ENCODE data around the gene DZANK1. TPM values are rescaled to one million over a fixed set of nuclear protein-coding genes. Genes with fewer than 3 reads are reported as not detected.

DZANK1 gene
- total and polyA plus RNA-seq, 7 experiments from 2014 or later = 0.34 to 3.5 (median 2.2) TPM

DNA sequence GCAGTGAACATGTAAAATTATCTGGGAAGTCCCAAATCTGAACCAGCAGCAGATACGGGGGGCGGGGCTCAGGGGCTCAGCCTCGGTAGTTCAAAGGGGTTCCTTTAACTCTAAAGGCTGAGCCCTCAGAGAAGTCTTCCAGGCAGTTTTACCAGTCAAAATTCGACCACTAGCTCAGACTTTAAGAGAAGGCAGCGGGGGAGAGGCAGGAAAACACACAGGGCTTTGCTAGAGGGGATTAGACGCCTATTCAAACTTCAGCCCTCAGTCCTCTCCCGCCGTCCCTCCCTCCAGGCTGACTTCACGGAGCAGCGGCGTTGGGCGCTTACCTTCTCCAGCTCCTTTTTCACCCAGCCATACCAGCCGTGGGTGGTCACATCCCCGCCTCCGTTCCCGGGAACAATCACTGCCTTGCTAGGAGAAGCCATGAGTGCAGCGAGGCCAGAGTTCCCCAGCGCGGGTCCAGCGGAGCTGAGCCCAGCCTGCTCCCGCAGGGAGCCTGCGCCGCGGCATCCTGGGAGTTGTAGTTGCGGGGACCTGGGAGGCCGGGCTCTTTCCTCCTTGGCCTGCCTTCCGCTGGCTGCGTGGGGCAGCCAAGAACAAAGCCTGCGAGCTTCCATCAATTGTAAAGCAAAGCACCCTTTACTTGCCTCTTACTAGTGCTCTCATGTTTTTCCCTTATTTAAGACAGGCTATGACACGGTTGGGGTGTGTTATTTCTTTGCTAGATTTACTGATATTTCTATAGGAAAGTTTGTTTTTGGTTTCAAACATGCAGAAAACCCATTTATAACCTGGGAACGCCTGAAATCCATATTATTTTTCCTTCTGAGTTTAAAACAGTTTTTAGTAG is 30.1 kb upstream of the DZANK1 start, which contains the start of gene RBBP9:
Gene RBBP9, minus strand, starts transcription at position 486 of the 853 bp plus-strand sequence. Its CDS starts 58 bp downstream, at position 428.
- H3K9me3 Mint-ChIP-seq = no peaks in the 10 kb centered on the region
- H3K27me3 ChIP-seq (ENCODE audit: control insufficient read depth in 2 of 2, insufficient read depth in 2 of 2, low read length in 2 of 2) = no peaks in the 10 kb centered on the region
- CTCF ChIA-PET = interaction anchor here (0.6 to 3.4 kb wide), 3 partner anchors 10 to 30 kb away, joined by 3 to 22 read pairs (median 9); partner anchors contain the start of genes DZANK1, POLR3F and SEC23B

DNA sequence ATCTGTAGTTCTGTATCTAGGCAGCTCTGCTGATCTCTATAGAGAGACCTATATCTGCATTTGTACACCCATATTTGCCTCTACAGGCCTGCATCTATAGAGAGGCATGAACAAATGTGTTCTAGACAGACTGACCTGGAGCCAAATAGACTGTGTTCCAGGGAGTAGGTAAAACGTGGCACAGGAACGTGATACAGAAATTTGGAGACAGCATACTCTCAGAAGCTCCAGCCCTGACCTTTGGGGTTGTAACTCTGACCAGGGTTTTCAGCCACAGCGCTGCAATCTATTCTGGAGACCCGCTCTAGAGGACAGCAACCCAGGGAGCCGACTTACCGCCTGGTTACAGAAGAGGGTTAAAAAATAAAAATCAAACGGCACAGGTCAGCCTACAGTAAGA is 29.2 kb upstream of the DZANK1 start:
- no peak overlapping the region for H3K4me3 ChIP-seq (ENCODE audit: low read length)
- H3K4me1 ChIP-seq (ENCODE audit: control insufficient read depth in 2 of 2, insufficient read depth in 2 of 2, low read length in 2 of 2) = peaks cover 5 to 7% of the 10 kb centered on the region in 2 donors
- peak overlapping the region; percentile 91 for H3K27ac ChIP-seq (ENCODE audit: low read depth, low read length)
- DNase-seq (no peak), ATAC-seq (no peak)
- H3K9me3 Mint-ChIP-seq = no peaks in the 10 kb centered on the region
- H3K36me3 ChIP-seq (ENCODE audit: control insufficient read depth in 2 of 3, insufficient read depth in 3 of 3, low read length in 3 of 3) = peaks cover 0 to 4% (median 0%) of the 10 kb centered on the region in 3 experiments
- no peaks in the 10 kb centered on the region for H3K27me3 Mint-ChIP-seq
- ChIA-PET POLR2A (interaction anchor here (0.9 to 4.3 kb wide), 4 partner anchors 12 to 359 kb away, joined by 3 to 110 read pairs (median 6); partner anchors contain the start of gene SEC23B), CTCF (interaction anchor here (3.4 kb wide), 1 partner anchor 11 kb away, joined by 22 read pairs; the partner anchor contains the start of gene SEC23B)
- peak overlapping the region; percentile 92 to 99 (median 96) for H3K4me3 Mint-ChIP-seq
- peak overlapping the region in 5 of 9 donors; percentile 82 to 96 (median 94) for H3K27ac Mint-ChIP-seq
- H3K4me1 Mint-ChIP-seq = peaks cover 10 to 25% (median 20%) of the 10 kb centered on the region in 7 donors
- H3K9me3 ChIP-seq (ENCODE audit: control insufficient read depth in 2 of 3, low read length in 3 of 3) = no peaks in the 10 kb centered on the region
- no peaks in the 10 kb centered on the region for H3K27me3 ChIP-seq (ENCODE audit: control insufficient read depth in 2 of 2, insufficient read depth in 2 of 2, low read length in 2 of 2)
- intact Hi-C loops (cut with micrococcal nuclease) = loop anchor here (2.0 kb wide), 2 partner anchors 71 to 207 kb away; partner anchors contain the start of genes ZNF133 (in 2 of the 2) and SMIM26 (in 1 of the 2)
- peaks cover 6 to 14% (median 10%) of the 10 kb centered on the region in 5 donors for H3K36me3 Mint-ChIP-seq

More for the DNA sequence above, 30.1 kb upstream of the DZANK1 start, which contains the start of gene RBBP9:
- Mint-ChIP-seq H3K36me3 (peaks cover 6 to 11% (median 7%) of the 10 kb centered on the region in 5 donors), H3K27ac (peak within 1 kb of the TSS; percentile 62 to 96 (median 94)), H3K27me3 (peaks cover 0 to 3% (median 3%) of the 10 kb centered on the region in 5 donors), H3K4me1 (peaks cover 10 to 25% (median 22%) of the 10 kb centered on the region in 7 donors), H3K4me3 (peak within 1 kb of the TSS; percentile 92 to 99 (median 96))
- intact Hi-C loops (cut with micrococcal nuclease) = loop anchor here (1.0 to 2.0 kb wide), 4 partner anchors 10 to 208 kb away; partner anchors contain the start of genes DZANK1 (in 2 of the 2), POLR3F (in 2 of the 2), SEC23B (in 2 of the 2) and ZNF133 (in 2 of the 2)
- peak within 1 kb of the TSS; percentile 98 for H3K4me3 ChIP-seq (ENCODE audit: low read length)
- no peaks in the 10 kb centered on the region for H3K36me3 ChIP-seq (ENCODE audit: control insufficient read depth in 2 of 3, insufficient read depth in 3 of 3, low read length in 3 of 3)
- DNase-seq = peak; percentile 58 to 77 (median 68)
- H3K9me3 ChIP-seq (ENCODE audit: control insufficient read depth in 2 of 3, low read length in 3 of 3) = no peaks in the 10 kb centered on the region
- peak; percentile 98 for ATAC-seq
- peaks cover 5 to 7% of the 10 kb centered on the region in 2 donors for H3K4me1 ChIP-seq (ENCODE audit: control insufficient read depth in 2 of 2, insufficient read depth in 2 of 2, low read length in 2 of 2)
- POLR2A ChIA-PET = interaction anchor here (0.9 to 4.3 kb wide), 8 partner anchors 11 to 360 kb away, joined by 3 to 110 read pairs (median 5); partner anchors contain the start of genes DZANK1, POLR3F, SEC23B and SMIM26
- H3K27ac ChIP-seq (ENCODE audit: low read depth, low read length) = peak within 1 kb of the TSS; percentile 91

DNA sequence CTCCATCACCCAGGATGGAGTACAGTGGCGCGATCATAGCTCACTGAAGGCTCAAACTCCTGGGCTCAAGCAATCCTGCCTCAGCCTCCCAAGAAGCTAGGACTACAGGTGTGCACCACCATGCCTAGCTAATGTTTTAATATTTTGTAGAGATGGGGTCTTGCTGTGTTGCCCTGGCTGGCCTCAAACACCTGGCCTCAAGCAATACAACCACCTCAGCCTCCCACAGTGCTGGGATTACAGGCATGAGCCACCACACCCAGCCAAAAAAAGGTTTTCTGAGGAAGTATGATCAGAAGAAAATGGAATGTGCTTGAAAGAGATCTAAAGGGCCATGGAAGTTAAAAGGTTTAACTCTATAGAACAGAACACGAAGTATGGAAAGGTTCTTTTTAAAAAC is 21.5 kb upstream of the DZANK1 start:
- Mint-ChIP-seq H3K27ac (peak overlapping the region in 1 of 9 donors; percentile 23), H3K4me3 (no peak overlapping the region), H3K4me1 (peaks cover 0 to 4% (median 3%) of the 10 kb centered on the region in 7 donors), H3K9me3 (no peaks in the 10 kb centered on the region), H3K36me3 (peaks cover 12 to 43% (median 22%) of the 10 kb centered on the region in 5 donors), H3K27me3 (no peaks in the 10 kb centered on the region)
- no peak for ATAC-seq
- no peaks in the 10 kb centered on the region for H3K27me3 ChIP-seq (ENCODE audit: control insufficient read depth in 2 of 2, insufficient read depth in 2 of 2, low read length in 2 of 2)
- ChIA-PET CTCF (no interaction called here), POLR2A (no interaction called here)
- no peak for DNase-seq
- intact Hi-C loops (cut with micrococcal nuclease) = no loop called here
- H3K4me3 ChIP-seq (ENCODE audit: low read length) = no peak overlapping the region
- no peaks in the 10 kb centered on the region for H3K4me1 ChIP-seq (ENCODE audit: control insufficient read depth in 2 of 2, insufficient read depth in 2 of 2, low read length in 2 of 2)
- H3K36me3 ChIP-seq (ENCODE audit: control insufficient read depth in 2 of 3, insufficient read depth in 3 of 3, low read length in 3 of 3) = peaks cover 0 to 59% (median 3%) of the 10 kb centered on the region in 3 experiments
- H3K27ac ChIP-seq (ENCODE audit: low read depth, low read length) = no peak overlapping the region
- no peaks in the 10 kb centered on the region for H3K9me3 ChIP-seq (ENCODE audit: control insufficient read depth in 2 of 3, low read length in 3 of 3)

DNA sequence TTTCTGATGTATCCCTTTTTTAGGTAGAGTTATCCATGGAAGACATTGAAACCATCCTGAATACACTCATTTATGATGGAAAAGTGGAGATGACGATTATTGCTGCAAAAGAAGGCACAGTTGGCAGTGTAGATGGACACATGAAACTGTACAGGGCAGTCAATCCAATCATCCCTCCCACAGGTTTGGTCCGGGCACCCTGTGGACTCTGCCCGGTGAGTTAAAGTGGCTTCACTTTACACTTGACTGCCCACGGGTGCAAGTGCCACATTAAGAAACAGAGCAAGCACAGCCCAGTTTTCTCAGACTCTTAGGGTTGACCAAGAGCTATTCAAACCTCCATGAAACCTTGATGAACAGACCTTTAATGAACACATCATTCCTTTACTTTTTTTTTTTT is 14.8 kb upstream of the DZANK1 start:
- Mint-ChIP-seq H3K27me3 (no peaks in the 10 kb centered on the region), H3K9me3 (no peaks in the 10 kb centered on the region), H3K4me3 (no peak overlapping the region), H3K4me1 (no peaks in the 10 kb centered on the region), H3K36me3 (peaks cover 3 to 34% (median 20%) of the 10 kb centered on the region in 5 donors), H3K27ac (peak overlapping the region in 2 of 9 donors; percentile 16 to 34)
- Histone ChIP-seq H3K4me1 (ENCODE audit: control insufficient read depth in 2 of 2, insufficient read depth in 2 of 2, low read length in 2 of 2) (no peaks in the 10 kb centered on the region), H3K27me3 (ENCODE audit: control insufficient read depth in 2 of 2, insufficient read depth in 2 of 2, low read length in 2 of 2) (no peaks in the 10 kb centered on the region), H3K4me3 (ENCODE audit: low read length) (no peak overlapping the region), H3K27ac (ENCODE audit: low read depth, low read length) (no peak overlapping the region), H3K9me3 (ENCODE audit: control insufficient read depth in 2 of 3, low read length in 3 of 3) (no peaks in the 10 kb centered on the region), H3K36me3 (ENCODE audit: control insufficient read depth in 2 of 3, insufficient read depth in 3 of 3, low read length in 3 of 3) (peaks cover 4 to 63% (median 9%) of the 10 kb centered on the region in 3 experiments)
- POLR2A ChIA-PET = no interaction called here
- intact Hi-C loops (cut with micrococcal nuclease) = no loop called here
- CTCF ChIA-PET = no interaction called here
- no peak for ATAC-seq
- no peak for DNase-seq

DNA sequence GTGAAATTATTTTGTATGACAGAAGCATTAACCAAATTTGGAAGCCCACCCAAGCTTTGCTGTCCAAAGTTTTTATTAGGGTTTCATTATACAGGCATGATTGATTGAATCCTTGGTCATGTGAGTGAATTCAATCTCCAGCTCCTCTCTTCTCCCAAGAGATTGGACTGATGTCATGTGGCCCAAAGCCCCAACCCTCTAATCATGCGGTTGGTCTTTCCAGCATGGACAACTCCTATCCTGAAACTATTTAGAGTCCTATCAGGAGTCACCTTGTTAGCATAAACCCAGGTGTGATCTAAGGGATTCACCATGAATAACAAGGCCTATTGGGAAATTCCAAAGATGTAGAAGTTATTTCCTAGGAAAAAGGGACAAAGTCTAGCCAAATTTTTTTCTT is 11.0 kb upstream of the DZANK1 start:
- Mint-ChIP-seq H3K27me3 (no peaks in the 10 kb centered on the region), H3K36me3 (peaks cover 0 to 39% (median 19%) of the 10 kb centered on the region in 5 donors), H3K27ac (peak overlapping the region in 2 of 9 donors; percentile 14 to 74), H3K4me3 (no peak overlapping the region), H3K4me1 (peaks cover 0 to 2% (median 0%) of the 10 kb centered on the region in 7 donors), H3K9me3 (no peaks in the 10 kb centered on the region)
- Histone ChIP-seq H3K4me1 (ENCODE audit: control insufficient read depth in 2 of 2, insufficient read depth in 2 of 2, low read length in 2 of 2) (no peaks in the 10 kb centered on the region), H3K27me3 (ENCODE audit: control insufficient read depth in 2 of 2, insufficient read depth in 2 of 2, low read length in 2 of 2) (no peaks in the 10 kb centered on the region), H3K4me3 (ENCODE audit: low read length) (no peak overlapping the region), H3K36me3 (ENCODE audit: control insufficient read depth in 2 of 3, insufficient read depth in 3 of 3, low read length in 3 of 3) (peaks cover 8 to 58% (median 10%) of the 10 kb centered on the region in 3 experiments), H3K9me3 (ENCODE audit: control insufficient read depth in 2 of 3, low read length in 3 of 3) (no peaks in the 10 kb centered on the region), H3K27ac (ENCODE audit: low read depth, low read length) (no peak overlapping the region)
- ChIA-PET CTCF (no interaction called here), POLR2A (interaction anchor here (1.4 to 2.6 kb wide), 2 partner anchors 11 to 29 kb away, joined by 3 to 9 read pairs; partner anchors contain the start of genes DZANK1, POLR3F and SEC23B)
- DNase-seq (no peak), ATAC-seq (no peak)
- intact Hi-C loops (cut with micrococcal nuclease) = no loop called here

DNA sequence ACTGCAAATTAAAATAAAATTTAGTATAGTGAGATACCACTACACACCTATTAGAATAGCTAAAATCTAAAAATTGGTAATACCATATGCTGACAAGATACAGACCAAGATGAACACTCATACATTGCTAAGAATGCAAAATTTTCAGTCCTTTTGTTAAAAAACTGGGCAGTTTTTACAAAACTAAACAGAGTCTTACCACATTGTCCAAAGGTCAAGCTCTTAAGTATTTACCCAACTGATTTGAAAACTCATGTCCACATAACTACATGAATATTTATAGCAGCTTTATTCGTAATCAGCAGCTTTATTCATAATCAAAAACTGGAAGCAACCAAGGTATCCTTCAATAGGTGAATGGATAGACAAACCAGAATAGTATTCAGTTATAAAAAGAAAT is 10.4 kb upstream of the DZANK1 start:
- POLR2A ChIA-PET = interaction anchor here (0.6 to 2.6 kb wide), 3 partner anchors 10 to 289 kb away, joined by 3 to 9 read pairs (median 4); partner anchors contain the start of genes DZANK1, POLR3F and SEC23B
- H3K9me3 Mint-ChIP-seq = no peaks in the 10 kb centered on the region
- H3K9me3 ChIP-seq (ENCODE audit: control insufficient read depth in 2 of 3, low read length in 3 of 3) = no peaks in the 10 kb centered on the region
- no peak overlapping the region for H3K4me3 Mint-ChIP-seq
- no peak overlapping the region for H3K27ac ChIP-seq (ENCODE audit: low read depth, low read length)
- DNase-seq = no peak
- H3K27ac Mint-ChIP-seq = no peak overlapping the region
- ATAC-seq = no peak
- CTCF ChIA-PET = no interaction called here
- H3K27me3 ChIP-seq (ENCODE audit: control insufficient read depth in 2 of 2, insufficient read depth in 2 of 2, low read length in 2 of 2) = no peaks in the 10 kb centered on the region
- H3K27me3 Mint-ChIP-seq = no peaks in the 10 kb centered on the region
- H3K4me3 ChIP-seq (ENCODE audit: low read length) = no peak overlapping the region
- H3K4me1 ChIP-seq (ENCODE audit: control insufficient read depth in 2 of 2, insufficient read depth in 2 of 2, low read length in 2 of 2) = no peaks in the 10 kb centered on the region
- H3K36me3 ChIP-seq (ENCODE audit: control insufficient read depth in 2 of 3, insufficient read depth in 3 of 3, low read length in 3 of 3) = peaks cover 2 to 52% (median 10%) of the 10 kb centered on the region in 3 experiments
- peaks cover 0 to 33% (median 19%) of the 10 kb centered on the region in 5 donors for H3K36me3 Mint-ChIP-seq
- H3K4me1 Mint-ChIP-seq = peaks cover 0 to 2% (median 0%) of the 10 kb centered on the region in 7 donors
- intact Hi-C loops (cut with micrococcal nuclease) = no loop called here

Data from naive thymus-derived CD4-positive, alpha-beta T cell (primary cell).